ENCODE results near the gene POLE. TPM values are rescaled to one million over a fixed set of nuclear protein-coding genes. Genes with fewer than 3 reads are reported as not detected.

Gene POLE
- total RNA-seq, 2 experiments from 2014 or later: 112 to 114 TPM

DNA sequence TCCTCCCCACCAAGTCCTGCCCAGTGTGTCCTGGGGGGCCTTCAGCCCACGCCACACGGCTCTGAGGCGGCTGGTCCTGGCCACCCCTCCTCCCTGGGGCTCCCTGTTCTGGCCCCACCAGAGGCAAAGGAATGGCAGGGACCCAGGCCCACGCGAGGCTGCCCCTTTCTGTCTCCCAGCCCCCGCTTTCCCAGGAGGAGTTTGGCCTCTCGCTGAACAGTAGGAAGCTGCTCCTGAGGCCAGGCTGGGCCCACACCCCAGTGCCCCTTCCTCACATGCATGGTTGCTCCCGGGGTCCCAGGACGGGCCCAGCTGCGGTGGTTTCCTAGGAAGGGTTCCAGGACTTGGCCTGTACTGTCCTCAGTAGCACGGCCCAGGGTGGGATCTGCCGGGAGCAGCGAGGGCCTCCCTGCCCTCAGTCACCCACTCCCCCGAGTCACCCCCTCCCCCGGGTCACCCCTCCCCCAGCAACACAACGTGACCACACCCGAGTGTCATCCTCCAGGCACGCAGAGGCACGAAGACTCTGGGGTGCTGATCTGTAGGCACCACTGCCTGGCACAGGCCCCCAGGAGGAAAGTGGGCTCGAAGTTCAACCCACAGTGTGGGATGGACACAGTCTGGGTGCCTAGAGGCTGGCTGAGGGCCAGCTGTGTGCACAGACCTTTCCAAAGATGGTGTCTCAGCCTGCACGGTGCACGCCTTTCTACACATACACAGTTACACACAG lies 109.8 kb downstream of the POLE start:
- Mint-ChIP-seq H3K36me3 (peaks cover 7% of the 10 kb centered on the region), H3K27me3 (no peaks in the 10 kb centered on the region), H3K27ac (no peak overlapping the region), H3K9me3 (no peaks in the 10 kb centered on the region), H3K4me1 (ENCODE audit: low read depth) (no peaks in the 10 kb centered on the region), H3K4me3 (no peak overlapping the region)
- DNase-seq: no peak
- ChIA-PET CTCF (interaction anchor here (0.6 kb wide), 1 partner anchor 452 kb away, joined by 3 read pairs; no protein-coding TSS in a partner anchor), POLR2A (no interaction called here)
- intact Hi-C loops (cut with micrococcal nuclease): no loop called here

DNA sequence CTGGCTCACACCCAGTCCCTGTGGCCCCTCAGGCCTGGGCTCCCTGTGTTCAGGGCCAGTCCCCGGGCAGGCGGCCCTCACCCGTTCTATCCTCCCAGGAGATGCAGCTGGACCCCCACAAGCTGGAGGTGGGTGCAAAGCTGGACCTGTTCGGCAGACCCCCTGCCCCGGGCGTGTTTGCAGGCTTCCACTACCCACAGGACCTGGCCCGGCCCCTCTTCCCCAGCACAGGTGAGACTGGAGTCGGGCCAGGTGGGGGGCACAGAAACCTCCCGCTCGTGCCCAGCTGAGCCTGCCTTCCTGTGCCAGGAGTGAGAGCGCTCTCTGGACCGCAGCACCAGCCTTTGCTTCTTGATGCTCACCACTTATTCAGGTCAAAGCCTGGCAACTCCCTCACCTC lies 110.4 kb downstream of the POLE start:
- CTCF ChIA-PET: interaction anchor here (0.6 to 1.2 kb wide), 2 partner anchors 16 to 451 kb away, joined by 3 read pairs; no protein-coding TSS in a partner anchor
- no peak overlapping the region for H3K27ac Mint-ChIP-seq
- no peaks in the 10 kb centered on the region for H3K9me3 Mint-ChIP-seq
- no peak for DNase-seq
- peaks cover 7% of the 10 kb centered on the region for H3K36me3 Mint-ChIP-seq
- no peaks in the 10 kb centered on the region for H3K4me1 Mint-ChIP-seq (ENCODE audit: low read depth)
- POLR2A ChIA-PET: no interaction called here
- H3K4me3 Mint-ChIP-seq: no peak overlapping the region
- no peaks in the 10 kb centered on the region for H3K27me3 Mint-ChIP-seq
- intact Hi-C loops (cut with micrococcal nuclease): no loop called here

DNA sequence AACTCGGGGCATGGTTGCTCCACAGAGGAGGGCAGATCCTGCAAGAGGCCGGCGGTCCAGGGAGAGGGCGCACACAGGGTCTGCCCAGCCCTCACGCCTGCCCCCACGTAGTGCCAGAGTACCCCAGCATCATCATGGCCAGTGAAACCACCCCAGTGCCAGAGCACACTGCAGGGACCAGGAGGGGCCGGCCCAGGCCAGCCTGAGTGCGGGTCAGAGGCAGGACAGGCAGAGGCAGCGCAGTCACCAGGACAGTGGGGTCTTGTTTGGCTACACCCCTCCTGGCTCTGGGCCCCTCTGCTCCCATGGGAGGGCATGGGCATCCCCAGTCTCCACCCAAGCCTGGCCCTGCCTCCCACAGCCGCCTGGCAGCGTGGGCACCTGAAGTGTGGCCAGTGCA lies 111.5 kb downstream of the POLE start:
- POLR2A ChIA-PET: no interaction called here
- H3K4me3 Mint-ChIP-seq: no peak overlapping the region
- H3K27ac Mint-ChIP-seq: no peak overlapping the region
- peaks cover 7% of the 10 kb centered on the region for H3K36me3 Mint-ChIP-seq
- no peaks in the 10 kb centered on the region for H3K27me3 Mint-ChIP-seq
- CTCF ChIA-PET: interaction anchor here (1.2 kb wide), 1 partner anchor 15 kb away, joined by 3 read pairs; no protein-coding TSS in a partner anchor
- H3K4me1 Mint-ChIP-seq (ENCODE audit: low read depth): no peaks in the 10 kb centered on the region
- intact Hi-C loops (cut with micrococcal nuclease): no loop called here
- H3K9me3 Mint-ChIP-seq: no peaks in the 10 kb centered on the region
- no peak for DNase-seq

DNA sequence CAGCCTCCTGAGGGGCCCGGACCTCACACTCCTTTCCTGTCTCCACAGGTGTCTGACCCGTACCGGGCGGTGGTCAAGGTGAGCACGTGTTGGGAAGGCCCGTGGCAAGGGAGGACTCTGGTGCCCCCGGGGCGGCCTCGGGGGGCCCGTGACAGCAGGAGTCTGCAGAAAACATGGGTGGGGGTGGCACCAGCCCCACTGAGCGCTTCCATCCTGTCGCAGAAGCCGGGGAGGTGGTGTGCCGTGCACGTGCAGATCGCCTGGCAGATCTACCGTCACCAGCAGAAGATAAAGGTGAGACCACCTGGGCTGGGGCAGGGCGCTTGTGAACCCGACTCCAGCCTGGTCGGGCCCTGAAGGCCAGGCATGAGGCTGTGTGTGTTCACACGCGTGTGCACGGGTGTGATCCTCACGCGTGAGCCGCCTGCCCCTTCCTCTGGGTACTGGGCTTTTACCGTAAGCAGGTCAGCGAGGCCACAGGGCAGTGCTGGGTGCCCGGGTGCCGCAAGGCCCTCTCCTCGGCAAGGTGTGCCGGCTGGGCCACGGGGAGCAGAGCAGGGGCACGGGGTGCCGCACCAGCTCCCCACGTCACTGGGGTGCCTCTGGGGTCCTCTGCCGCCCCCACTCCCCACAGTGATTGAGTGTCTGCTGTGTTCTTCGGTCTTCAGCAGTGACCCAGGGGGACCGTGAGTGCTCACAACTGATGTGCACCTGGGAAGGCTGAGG lies 112.7 kb downstream of the POLE start:
- Mint-ChIP-seq H3K27me3 (no peaks in the 10 kb centered on the region), H3K4me1 (ENCODE audit: low read depth) (no peaks in the 10 kb centered on the region), H3K27ac (no peak overlapping the region), H3K4me3 (no peak overlapping the region), H3K36me3 (peaks cover 6% of the 10 kb centered on the region), H3K9me3 (no peaks in the 10 kb centered on the region)
- POLR2A ChIA-PET: no interaction called here
- DNase-seq: no peak
- intact Hi-C loops (cut with micrococcal nuclease): no loop called here
- CTCF ChIA-PET: no interaction called here

Small RNA genes within 50 kb of the gene (microRNA-seq; reads per million reads assigned to microRNA genes)
- gene MIR6763 (ENCODE audit: borderline microRNAs expressed, borderline number of aligned reads, borderline replicate concordance): 1.6 reads per million

Other genes with a start within 250 kb of the POLE start
- 10 to 100 TPM; 38.8 to 41.7 TPM for gene FBRSL1, start 197.2 kb downstream of the POLE start, total RNA-seq
- not detected for gene LRCOL1, start 76.8 kb downstream of the POLE start, total RNA-seq
- gene P2RX2, start 68.6 kb downstream of the POLE start, total RNA-seq: not detected
- gene PXMP2, start 245 bp upstream of the POLE start, total RNA-seq: 10 to 100 TPM; 17.8 to 20.9 TPM
- 10 to 100 TPM; 54.3 to 56.4 TPM for gene PGAM5, start 23.5 kb upstream of the POLE start, total RNA-seq
- 100 to 1,000 TPM; 112 to 123 TPM for gene ANKLE2, start 74.5 kb upstream of the POLE start, total RNA-seq
- 10 to 100 TPM; 41.7 to 44.2 TPM for gene GOLGA3, start 141.5 kb upstream of the POLE start, total RNA-seq
- gene CHFR, start 200.3 kb upstream of the POLE start, total RNA-seq: 10 to 100 TPM; 41.2 to 42.9 TPM